Hematopoietic multipotent progenitor cell treated with erythropoietin and hydrocortisone succinate and interleukin-3 and kit ligand, for 8 days (in vitro differentiated cells): ENCODE data around the gene KIF2A.

Source experiments
- DNase-seq: peaks from one replicate; pipeline ENCODE4 v3.0.0-alpha.2; 2015

Gene KIF2A

GRCh38 chr5:62330302-62330701 lies 24.3 kb downstream of the KIF2A start:
- no peak for DNase-seq

DNA sequence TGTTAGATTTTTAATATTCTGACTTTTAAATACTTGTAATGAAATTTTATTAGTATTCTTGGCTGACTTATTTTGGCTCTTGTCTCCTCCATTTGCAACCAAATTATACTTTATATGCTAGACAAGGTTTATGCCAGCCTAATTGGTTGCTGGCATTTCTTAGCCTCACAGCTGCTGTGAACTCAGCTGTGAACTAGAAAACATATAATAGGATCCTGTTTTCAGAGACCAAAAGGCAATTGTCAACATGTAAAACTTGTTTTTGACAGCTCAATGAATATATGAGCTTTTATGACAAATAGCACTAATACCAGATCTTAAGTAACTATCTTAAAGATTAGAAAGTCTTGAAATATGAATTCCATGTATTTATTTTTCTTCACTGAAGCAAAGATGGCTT lies 25.9 kb downstream of the KIF2A start:
- no peak for DNase-seq

DNA sequence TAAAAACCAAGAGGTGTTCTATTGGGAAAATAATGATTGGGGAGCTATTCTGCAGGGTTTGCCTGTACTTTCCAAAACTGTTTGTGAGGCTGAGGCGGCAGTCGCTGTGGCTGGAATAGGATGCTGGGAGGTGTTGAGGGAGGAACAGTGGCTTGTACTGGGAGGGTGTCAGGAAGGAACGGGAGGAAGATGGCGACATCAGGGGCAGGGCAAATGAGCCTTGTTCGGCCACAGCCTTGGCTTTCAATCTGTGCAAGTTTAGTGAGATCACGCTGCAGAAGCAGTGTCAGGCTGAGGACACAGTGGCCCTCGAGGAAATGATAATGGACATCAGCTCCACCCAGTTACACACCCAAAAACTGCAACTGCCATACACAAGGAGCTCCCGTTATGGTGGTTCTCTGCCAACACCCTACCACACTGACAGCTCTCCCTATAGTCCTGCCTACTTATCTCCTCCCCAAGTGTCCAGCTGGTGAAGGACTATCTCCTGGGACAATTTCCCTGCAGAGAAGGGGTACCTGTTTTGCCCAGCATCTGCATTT lies 27.3 kb downstream of the KIF2A start:
- DNase-seq: peak; percentile 86

GRCh38 chr5:62334082-62334481 lies 28.1 kb downstream of the KIF2A start:
- no peak for DNase-seq

DNA sequence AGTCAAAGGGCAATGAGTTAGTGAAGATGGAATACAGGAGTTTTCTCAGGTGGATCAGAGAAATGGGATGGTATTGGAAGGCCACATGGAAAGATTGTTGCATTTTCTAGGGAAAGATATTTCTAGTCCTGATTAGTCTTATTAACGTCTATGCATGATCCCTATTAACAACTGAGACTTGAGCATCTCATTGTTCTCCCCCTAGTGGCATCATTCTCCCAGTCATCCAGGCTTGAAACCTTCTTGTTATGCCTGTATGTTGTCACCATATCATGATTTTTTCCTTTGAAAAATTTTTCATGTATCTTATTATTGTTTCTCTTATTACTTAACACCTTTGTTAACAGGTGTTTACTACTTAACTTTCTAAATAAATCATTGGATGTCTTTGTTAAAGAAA lies 34.4 kb downstream of the KIF2A start:
- peak; percentile 73 for DNase-seq

DNA sequence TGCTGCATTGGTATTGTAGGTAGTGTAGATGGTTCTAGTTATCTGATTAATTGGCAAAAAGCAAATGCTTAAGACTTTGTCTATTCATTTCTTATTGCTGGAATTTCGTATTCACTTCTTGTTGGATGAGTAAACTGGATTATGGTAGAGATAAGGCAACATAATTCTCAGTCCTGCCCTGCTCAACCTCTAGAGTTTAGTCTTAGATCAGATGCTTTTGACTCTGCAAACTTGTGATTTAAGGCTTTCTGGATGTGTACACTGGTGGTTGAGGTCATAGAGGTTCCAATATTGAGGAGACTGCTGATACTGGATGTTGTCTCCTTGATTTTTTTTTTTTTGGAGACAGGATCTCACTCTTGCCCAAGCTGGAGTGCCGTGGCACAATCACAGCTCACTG lies 35.0 kb downstream of the KIF2A start:
- DNase-seq: no peak

DNA sequence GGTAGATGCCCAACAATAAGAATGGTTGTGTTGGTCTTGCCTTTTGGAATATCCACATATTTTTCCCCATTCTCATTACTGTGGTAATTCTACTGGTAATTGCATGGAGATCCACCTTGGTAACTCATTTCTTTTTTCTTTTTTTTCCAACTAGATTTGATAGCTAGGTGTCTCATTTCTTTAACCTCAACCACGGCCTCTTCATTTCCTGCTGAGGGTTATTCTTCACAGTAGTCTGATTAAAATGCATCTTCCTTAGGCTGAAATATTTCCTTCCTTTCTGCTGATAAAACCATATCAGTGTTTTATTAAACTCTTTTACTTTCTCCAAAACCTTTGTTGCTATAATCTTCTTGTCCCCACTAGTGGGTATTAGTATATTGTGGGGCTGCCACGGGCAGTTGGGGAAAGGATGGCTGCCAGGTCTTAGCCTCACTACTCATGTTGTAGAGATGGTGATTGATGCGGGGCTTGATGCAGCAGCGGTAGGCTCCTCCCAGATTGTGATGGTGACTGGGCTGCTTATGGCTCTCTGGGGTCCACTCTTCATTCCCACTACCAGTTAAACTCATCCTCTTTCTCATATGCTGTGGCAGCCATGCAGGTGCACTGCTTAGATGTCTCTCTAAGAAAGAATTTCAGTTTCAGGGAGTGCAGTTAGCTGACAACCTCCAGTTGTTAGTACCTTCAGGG lies 35.9 kb downstream of the KIF2A start:
- DNase-seq: no peak

GRCh38 chr5:62342476-62342837 lies 36.5 kb downstream of the KIF2A start:
- no peak for DNase-seq

DNA sequence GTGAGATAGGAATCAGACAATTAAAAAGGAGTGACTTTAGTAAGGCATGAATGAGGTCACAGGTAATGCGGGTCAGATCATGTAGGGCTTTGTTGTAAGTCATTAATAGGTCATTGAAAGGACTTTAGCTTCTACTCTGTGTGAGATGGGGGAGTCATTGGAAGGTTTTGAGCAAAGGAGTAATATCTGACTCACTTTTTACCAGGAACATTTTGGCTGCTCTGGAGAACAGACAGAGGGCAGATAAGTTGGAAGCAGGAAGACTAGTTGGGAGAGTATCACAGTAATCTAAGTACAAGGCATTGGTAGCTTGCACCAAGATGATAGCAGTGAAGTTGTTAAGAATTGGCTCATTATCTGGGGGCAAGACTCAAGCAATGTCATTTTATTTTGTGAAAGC lies 37.4 kb downstream of the KIF2A start:
- DNase-seq: peak; percentile 33

DNA sequence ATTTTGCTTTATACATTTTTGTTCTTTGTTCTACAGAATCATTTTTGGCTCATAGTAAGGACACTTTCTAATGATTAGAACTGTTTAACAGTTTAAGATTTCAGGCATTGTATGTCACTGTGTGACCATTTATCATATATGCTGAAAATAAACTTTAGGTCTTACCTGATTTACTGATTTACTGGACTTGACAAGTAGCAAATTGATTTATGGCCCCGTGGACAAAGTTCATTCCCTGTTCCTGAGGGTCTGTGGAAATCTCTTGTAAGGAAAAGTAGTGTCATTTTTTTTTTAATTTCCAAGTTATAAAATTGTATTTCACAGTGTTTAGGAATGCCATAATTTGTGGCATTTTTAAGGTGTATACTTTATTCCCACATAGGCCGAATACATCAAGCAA lies 40.7 kb downstream of the KIF2A start:
- DNase-seq: no peak

DNA sequence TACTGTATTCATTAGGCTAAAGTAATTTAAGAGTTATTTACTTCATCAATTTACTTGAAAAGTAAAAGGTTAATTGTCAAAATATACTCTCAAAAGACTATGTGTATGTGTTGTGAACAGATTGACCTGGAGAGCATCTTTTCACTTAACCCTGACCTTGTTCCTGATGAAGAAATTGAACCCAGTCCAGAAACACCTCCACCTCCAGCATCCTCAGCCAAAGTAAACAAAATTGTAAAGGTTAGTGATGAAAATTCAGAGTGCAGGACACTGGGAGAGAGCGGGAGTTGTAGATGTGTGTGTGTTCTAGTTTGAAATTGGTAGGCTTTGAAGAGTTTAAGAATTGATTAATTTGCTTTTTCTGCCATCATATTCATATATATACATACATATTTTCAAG lies 41.9 kb downstream of the KIF2A start:
- no peak for DNase-seq

- peak; percentile 17 for DNase-seq
Observed at GRCh38 chr5:62348723-62349481, 42.9 kb downstream of the KIF2A start.

DNA sequence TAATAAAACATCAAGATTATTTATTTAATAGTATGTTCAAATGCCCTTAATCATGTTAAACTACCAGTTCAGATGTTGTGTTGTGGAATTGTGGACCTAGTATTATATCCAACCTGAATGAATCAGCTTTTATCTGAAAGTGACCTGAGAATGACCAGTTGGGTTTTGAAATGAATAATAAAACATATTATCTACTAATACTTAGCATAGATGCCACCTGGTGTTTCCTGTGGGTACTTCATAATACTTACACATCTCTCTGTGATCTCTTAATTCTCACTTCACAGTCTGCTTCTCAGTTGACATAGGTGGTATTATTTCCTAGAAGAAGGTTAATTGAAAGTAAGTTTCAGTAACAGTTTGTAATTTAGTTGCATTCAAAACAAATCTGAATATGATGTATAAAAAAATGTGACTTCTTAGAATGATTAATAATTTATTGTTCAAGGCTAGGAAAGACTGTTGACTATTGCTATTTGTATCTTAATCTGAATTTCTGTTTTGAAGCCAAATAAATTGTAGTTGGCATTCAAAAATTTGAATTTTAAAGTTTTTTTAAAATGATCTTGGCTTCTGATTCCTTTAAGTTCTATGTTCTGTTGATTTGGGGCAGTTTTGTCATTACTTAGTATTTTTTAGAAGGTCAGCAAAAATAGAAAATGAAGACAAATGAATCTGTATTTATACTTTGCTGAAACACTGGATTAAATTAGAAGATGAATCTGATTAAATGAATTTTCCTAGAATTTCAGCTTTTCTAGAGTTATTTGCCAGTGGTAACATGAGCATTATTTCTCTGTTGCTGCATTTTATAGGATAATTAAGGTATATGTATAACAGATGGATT lies 48.2 kb downstream of the KIF2A start:
- peak; percentile 79 for DNase-seq

DNA sequence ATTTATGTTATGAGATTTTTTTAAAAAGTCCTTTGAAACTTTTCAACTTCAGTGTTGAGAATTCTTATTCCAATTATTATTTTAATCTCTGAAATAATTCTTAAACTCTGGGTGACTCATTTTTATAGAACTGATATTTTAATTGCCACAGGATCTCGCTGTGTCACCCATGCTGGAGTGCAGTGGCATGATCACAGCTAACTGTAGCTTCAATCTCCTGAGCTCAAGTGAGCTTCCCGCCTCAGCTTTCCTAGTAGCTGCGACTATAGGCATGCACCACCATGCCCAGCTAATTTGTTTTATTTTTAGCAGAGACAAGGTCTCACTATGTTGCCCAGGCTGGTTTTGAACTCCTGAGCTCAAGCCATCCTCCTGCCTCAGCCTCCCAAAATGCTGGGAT lies 56.7 kb downstream of the KIF2A start:
- no peak for DNase-seq

DNA sequence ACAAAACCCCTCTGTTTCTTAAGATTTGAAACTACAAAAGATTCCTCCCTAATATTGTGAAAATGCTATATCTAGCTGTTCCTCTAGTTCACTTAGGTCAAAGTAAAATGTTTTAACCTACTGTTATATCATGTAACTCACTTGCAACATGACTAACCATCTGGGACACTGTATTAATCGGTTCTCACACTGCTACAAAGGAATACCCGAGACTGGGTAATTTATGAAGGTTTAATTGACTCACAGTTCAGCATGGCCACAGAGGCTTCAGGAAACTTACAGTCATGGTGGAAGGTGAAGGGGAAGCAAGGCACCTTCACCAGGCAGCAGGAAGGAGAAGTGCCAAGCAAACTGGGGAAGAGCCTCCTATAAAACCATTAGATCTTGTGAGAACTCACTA lies 63.0 kb downstream of the KIF2A start:
- DNase-seq: no peak

DNA sequence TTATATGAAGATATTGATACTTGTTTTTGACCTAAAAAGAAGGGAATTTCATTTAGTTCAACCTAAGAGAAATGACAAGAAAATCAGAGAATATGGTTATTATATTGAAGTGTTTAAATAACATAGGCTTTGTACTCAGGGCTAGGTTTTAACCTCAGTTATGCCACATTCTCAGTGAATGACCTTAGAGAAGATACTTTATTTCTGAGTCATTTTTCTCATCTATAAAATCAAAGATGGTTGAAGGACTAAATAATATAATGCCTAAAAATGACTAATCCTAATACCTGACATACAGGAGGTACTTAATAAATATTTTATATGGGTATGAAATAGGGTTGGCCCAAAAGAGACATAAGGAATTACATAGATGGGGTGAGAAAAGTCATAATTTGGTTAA lies 65.4 kb downstream of the KIF2A start:
- no peak for DNase-seq

- DNase-seq: no peak
Observed at GRCh38 chr5:62372600-62372999, 66.6 kb downstream of the KIF2A start.

- DNase-seq: no peak
Observed at GRCh38 chr5:62373382-62373781, 67.4 kb downstream of the KIF2A start.

DNA sequence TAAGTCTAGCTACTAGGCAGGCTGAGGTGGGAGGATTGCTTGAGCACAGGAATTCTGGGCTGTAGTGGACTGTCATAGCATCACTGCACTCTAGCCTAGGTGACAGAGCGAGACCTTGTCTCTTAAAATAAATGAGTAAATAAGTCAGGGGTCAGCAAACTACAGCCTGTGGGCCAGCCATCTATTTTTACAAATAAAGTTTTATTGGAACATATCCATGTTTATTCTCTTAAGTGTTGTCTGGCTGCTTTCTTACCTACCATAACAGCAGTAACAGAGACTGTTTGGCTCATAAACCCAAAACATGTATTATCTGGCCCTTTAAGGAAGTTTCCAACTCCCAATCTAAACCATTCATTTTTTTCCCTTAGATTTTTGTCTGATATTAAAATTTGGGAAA lies 68.1 kb downstream of the KIF2A start:
- no peak for DNase-seq

DNA sequence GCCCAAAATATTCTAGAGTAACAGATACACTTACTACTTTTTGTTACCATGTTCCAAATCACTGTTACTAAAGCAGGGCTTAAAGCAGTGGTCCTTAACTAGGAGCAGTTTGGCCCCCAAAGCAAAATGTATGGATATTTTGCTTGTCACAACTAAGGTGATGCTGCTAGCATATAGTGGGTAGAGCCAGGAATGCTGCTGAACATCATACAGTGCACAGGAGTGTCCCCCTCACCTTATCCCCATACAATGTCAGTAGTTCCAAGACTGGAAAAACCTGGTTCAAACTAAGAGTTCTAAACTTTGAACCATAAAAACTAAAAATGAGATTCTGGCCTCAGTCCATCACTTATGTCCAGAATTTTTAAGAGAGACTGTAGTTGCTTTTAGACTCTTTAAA lies 69.6 kb downstream of the KIF2A start:
- no peak for DNase-seq

- DNase-seq: peak; percentile 38
Observed at GRCh38 chr5:62376064-62376463, 70.1 kb downstream of the KIF2A start.

DNA sequence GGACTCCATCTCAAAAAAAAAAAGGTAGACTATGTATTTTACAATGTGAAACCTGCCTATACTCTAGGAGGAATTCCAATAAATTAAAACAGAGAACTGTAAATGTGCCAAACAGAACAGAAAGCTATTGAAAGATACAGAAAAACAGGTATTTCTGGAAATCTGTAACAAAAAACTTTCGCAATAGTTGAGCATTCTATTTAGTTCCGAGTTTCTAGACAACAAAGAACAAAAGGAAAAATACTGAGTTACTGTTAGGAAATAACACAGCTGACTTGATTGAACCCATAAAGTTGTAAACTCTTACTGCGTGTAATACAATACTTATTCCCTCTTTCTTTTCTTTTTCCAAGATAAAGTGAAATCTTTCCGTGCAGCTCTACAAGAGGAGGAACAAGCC lies 79.1 kb downstream of the KIF2A start:
- DNase-seq: no peak

GRCh38 chr5:62385816-62386400 lies 79.9 kb downstream of the KIF2A start:
- DNase-seq: no peak
